ENCODE data around the gene POGLUT2.
A peak's percentile ranks its signal among the peaks of the same experiment; 100 is the strongest.

Gene POGLUT2

GRCh38 chr13:102774591-102775520, 23.9 kb downstream of the POGLUT2 start:
- TF ChIP-seq BHLHE40 (IDR thresholded peaks at IDR 0.05; ENCODE audit: borderline replicate concordance) (no peak), L3MBTL2 (conservative IDR thresholded peaks at IDR 0.05) (no peak), HDGF (IDR thresholded peaks at IDR 0.05; ENCODE audit: borderline replicate concordance) (no peak), ZNF384 (IDR thresholded peaks at IDR 0.05) (no peak), CTBP1 (IDR thresholded peaks at IDR 0.05; ENCODE audit: borderline replicate concordance) (no peak), LEF1 (IDR thresholded peaks at IDR 0.05; ENCODE audit: borderline replicate concordance) (no peak), SUZ12 (IDR thresholded peaks at IDR 0.05) (no peak), FOXA1 (IDR thresholded peaks at IDR 0.05) (no peak), PKNOX1 (IDR thresholded peaks at IDR 0.05) (no peak), FOXK2 (IDR thresholded peaks at IDR 0.05) (no peak), ARNT (IDR thresholded peaks at IDR 0.05) (no peak), NFRKB (IDR thresholded peaks at IDR 0.05) (no peak), SP1 (IDR thresholded peaks at IDR 0.05) (no peak), ELF4 (IDR thresholded peaks at IDR 0.05) (no peak), TARDBP (IDR thresholded peaks at IDR 0.05) (no peak), FOXM1 (IDR thresholded peaks at IDR 0.05; ENCODE audit: borderline replicate concordance) (no peak)
- POLR2A ChIA-PET, result interaction anchor here (0.7 to 1.9 kb wide), 3 partner anchors 25 to 91 kb away, joined by 3 to 10 read pairs (median 9); partner anchors contain the start of gene ERCC5
- CTCF ChIA-PET, result no interaction called here
- DNase-seq (ENCODE audit: extremely low spot score), result no peak

DNA sequence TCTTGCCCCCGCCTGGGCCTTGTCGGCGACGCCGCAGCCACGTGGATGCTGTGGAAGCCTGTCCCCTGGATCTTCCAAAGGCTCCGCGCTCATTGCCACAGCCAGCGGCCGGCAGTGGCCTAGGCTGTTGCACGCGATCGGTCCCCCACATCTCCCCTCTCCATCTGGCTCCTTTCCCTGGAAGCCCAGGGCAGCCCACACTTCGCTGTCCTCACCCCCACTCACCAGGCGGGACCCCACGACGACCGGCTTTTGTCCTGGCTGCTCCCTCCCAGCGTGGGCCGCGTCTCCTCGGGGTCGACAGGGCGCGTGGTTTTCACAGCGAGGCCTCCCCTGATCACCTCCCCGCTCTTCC, 24.6 kb downstream of the POGLUT2 start:
- no peak for DNase-seq (ENCODE audit: extremely low spot score)
- ChIA-PET CTCF (no interaction called here), POLR2A (interaction anchor here (0.5 to 1.9 kb wide), 12 partner anchors 11 to 178 kb away, joined by 3 to 10 read pairs (median 4); partner anchors contain the start of genes ERCC5 and TPP2)
- TF ChIP-seq PKNOX1 (IDR thresholded peaks at IDR 0.05), result no peak
- no peak for TF ChIP-seq FOXA1 (IDR thresholded peaks at IDR 0.05)
- TF ChIP-seq ELF4 (IDR thresholded peaks at IDR 0.05), result no peak
- TF ChIP-seq ZNF384 (IDR thresholded peaks at IDR 0.05), result no peak
- TF ChIP-seq HDGF (IDR thresholded peaks at IDR 0.05; ENCODE audit: borderline replicate concordance), result no peak
- no peak for TF ChIP-seq BHLHE40 (IDR thresholded peaks at IDR 0.05; ENCODE audit: borderline replicate concordance)
- TF ChIP-seq CTBP1 (IDR thresholded peaks at IDR 0.05; ENCODE audit: borderline replicate concordance), result no peak
- no peak for TF ChIP-seq TARDBP (IDR thresholded peaks at IDR 0.05)
- TF ChIP-seq ARNT (IDR thresholded peaks at IDR 0.05), result no peak
- no peak for TF ChIP-seq SP1 (IDR thresholded peaks at IDR 0.05)
- TF ChIP-seq L3MBTL2 (conservative IDR thresholded peaks at IDR 0.05), result no peak
- no peak for TF ChIP-seq LEF1 (IDR thresholded peaks at IDR 0.05; ENCODE audit: borderline replicate concordance)
- no peak for TF ChIP-seq FOXK2 (IDR thresholded peaks at IDR 0.05)
- no peak for TF ChIP-seq FOXM1 (IDR thresholded peaks at IDR 0.05; ENCODE audit: borderline replicate concordance)
- no peak for TF ChIP-seq NFRKB (IDR thresholded peaks at IDR 0.05)
- no peak for TF ChIP-seq SUZ12 (IDR thresholded peaks at IDR 0.05)

- ChIA-PET CTCF (no interaction called here), POLR2A (interaction anchor here (0.5 to 1.9 kb wide), 12 partner anchors 12 to 177 kb away, joined by 3 to 10 read pairs (median 4); partner anchors contain the start of genes ERCC5 and TPP2)
- peak; percentile 76 for DNase-seq (ENCODE audit: extremely low spot score)
- TF ChIP-seq SP1 (IDR thresholded peaks at IDR 0.05) (no peak), ARNT (IDR thresholded peaks at IDR 0.05) (no peak), L3MBTL2 (conservative IDR thresholded peaks at IDR 0.05) (peak; percentile 96)
Measured at GRCh38 chr13:102773441-102774213, 25.1 kb downstream of the POGLUT2 start, which contains the start of gene TEX30. TEX30 (minus strand) TSS chr13:102773786; CDS start chr13:102770026, 3,760 bp downstream.

DNA sequence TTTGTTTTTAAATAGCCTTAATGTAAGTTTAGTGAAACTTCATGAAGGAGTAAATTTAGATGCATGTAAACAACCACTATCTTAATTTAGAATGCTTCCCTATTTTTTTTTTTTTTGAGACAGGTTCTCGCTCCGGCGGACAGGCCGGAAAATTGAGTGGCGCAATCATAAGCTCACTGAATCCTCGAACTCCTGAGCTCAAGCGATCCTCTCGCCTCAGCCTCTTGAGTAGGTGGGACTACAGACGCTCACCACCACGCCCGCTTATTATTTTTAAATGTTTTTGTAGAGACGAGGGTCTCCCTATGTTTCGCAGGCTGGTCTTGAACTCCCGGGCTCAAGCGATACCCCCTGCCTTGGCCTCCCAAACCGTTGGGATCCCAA, 26.7 kb downstream of the POGLUT2 start:
- no peak for DNase-seq (ENCODE audit: extremely low spot score)
- ChIA-PET POLR2A (no interaction called here), CTCF (interaction anchor here (0.7 kb wide), 1 partner anchor 14 kb away, joined by 5 read pairs; no protein-coding TSS in a partner anchor)
- no peak for TF ChIP-seq SUZ12 (IDR thresholded peaks at IDR 0.05)
- no peak for TF ChIP-seq HDGF (IDR thresholded peaks at IDR 0.05; ENCODE audit: borderline replicate concordance)
- no peak for TF ChIP-seq L3MBTL2 (conservative IDR thresholded peaks at IDR 0.05)
- TF ChIP-seq CTBP1 (IDR thresholded peaks at IDR 0.05; ENCODE audit: borderline replicate concordance), result no peak
- TF ChIP-seq ELF4 (IDR thresholded peaks at IDR 0.05), result no peak
- TF ChIP-seq FOXA1 (IDR thresholded peaks at IDR 0.05), result no peak
- TF ChIP-seq PKNOX1 (IDR thresholded peaks at IDR 0.05), result no peak
- TF ChIP-seq ARNT (IDR thresholded peaks at IDR 0.05), result no peak

DNA sequence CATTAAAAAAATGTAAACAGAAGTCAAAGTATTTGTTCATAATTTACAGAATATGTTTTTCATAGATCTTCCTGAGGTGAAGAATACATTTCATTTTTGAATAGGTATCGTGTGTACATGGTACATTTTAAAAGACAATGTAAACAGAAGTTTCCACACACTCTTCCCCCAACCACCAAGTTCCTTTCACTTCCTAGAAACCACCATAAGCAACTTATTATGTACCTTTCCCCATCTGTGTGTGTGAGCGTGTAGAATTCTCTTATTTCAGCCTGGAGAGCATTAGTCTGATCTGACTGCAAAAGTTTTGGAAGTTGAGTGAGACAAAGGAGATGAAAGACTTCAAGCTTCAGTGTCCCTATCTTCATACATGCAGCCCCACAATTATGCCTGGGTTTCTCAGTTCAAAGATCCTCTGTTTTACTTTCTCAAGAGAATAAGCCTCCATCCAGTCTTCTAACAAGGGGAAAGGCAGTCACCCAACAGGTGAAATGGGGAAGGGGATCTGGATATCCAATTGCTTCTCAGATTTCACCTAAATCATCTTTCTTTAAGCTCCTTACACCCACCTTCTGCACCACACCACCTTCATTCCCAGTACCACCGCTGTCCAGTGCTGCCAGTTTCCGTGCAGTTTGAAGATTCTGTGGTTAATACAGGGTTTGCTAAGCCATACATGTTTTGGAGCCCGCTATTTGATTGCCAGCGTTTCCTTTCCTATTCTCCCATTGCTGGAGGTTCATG, 27.3 kb downstream of the POGLUT2 start:
- ChIA-PET POLR2A (no interaction called here), CTCF (no interaction called here)
- TF ChIP-seq BHLHE40 (IDR thresholded peaks at IDR 0.05; ENCODE audit: borderline replicate concordance), result no peak
- no peak for TF ChIP-seq CTBP1 (IDR thresholded peaks at IDR 0.05; ENCODE audit: borderline replicate concordance)
- no peak for DNase-seq (ENCODE audit: extremely low spot score)
